ENCODE measurements around the gene SPATA32. TPM values are rescaled to one million over a fixed set of nuclear protein-coding genes. Genes with fewer than 3 reads are reported as not detected.

Gene SPATA32
- total RNA-seq, 1 experiment from 2014 or later, result 0.85 TPM

- TF ChIP-seq CTCF (IDR thresholded peaks at IDR 0.05; ENCODE audit: unreplicated experiment), result no peak
- intact Hi-C loops (cut with micrococcal nuclease; ENCODE audit: unreplicated experiment), result no loop called here
- Mint-ChIP-seq H3K27me3 (ENCODE audit: unreplicated experiment) (no peaks in the 10 kb centered on the region), H3K4me1 (ENCODE audit: low read depth, unreplicated experiment) (peaks cover 6% of the 10 kb centered on the region), H3K9me3 (ENCODE audit: low read depth, unreplicated experiment) (no peaks in the 10 kb centered on the region), H3K27ac (ENCODE audit: unreplicated experiment) (no peak overlapping the region), H3K36me3 (ENCODE audit: insufficient read depth, unreplicated experiment) (peaks cover 42% of the 10 kb centered on the region), H3K4me3 (ENCODE audit: low read depth, unreplicated experiment) (no peak overlapping the region)
- DNase-seq, result no peak
- no TSS peak for BruUV-seq (replicated peaks)
- CTCF ChIA-PET, result no interaction called here
These were observed 1.6 kb upstream of the SPATA32 start for GRCh38 chr17:45263477-45263860.

- Mint-ChIP-seq H3K27me3 (ENCODE audit: unreplicated experiment) (no peaks in the 10 kb centered on the region), H3K4me3 (ENCODE audit: low read depth, unreplicated experiment) (no peak overlapping the region), H3K36me3 (ENCODE audit: insufficient read depth, unreplicated experiment) (peaks cover 42% of the 10 kb centered on the region), H3K4me1 (ENCODE audit: low read depth, unreplicated experiment) (peaks cover 6% of the 10 kb centered on the region), H3K27ac (ENCODE audit: unreplicated experiment) (no peak overlapping the region), H3K9me3 (ENCODE audit: low read depth, unreplicated experiment) (no peaks in the 10 kb centered on the region)
- DNase-seq, result no peak
- intact Hi-C loops (cut with micrococcal nuclease; ENCODE audit: unreplicated experiment), result no loop called here
- TF ChIP-seq CTCF (IDR thresholded peaks at IDR 0.05; ENCODE audit: unreplicated experiment), result no peak
- no TSS peak for BruUV-seq (replicated peaks)
- CTCF ChIA-PET, result no interaction called here
These were observed 902 bp upstream of the SPATA32 start for GRCh38 chr17:45262516-45263476.

GRCh38 chr17:45260204-45260783 lies 1.6 kb downstream of the SPATA32 start:
- H3K4me3 Mint-ChIP-seq (ENCODE audit: low read depth, unreplicated experiment), result no peak overlapping the region
- DNase-seq, result no peak
- no peaks in the 10 kb centered on the region for H3K27me3 Mint-ChIP-seq (ENCODE audit: unreplicated experiment)
- no peak overlapping the region for H3K27ac Mint-ChIP-seq (ENCODE audit: unreplicated experiment)
- CTCF ChIA-PET, result interaction anchor here (0.6 kb wide), 1 partner anchor 481 kb away, joined by 3 read pairs; no protein-coding TSS in a partner anchor
- no peaks in the 10 kb centered on the region for H3K9me3 Mint-ChIP-seq (ENCODE audit: low read depth, unreplicated experiment)
- peaks cover 7% of the 10 kb centered on the region for H3K4me1 Mint-ChIP-seq (ENCODE audit: low read depth, unreplicated experiment)
- BruUV-seq (replicated peaks), result no TSS peak
- intact Hi-C loops (cut with micrococcal nuclease; ENCODE audit: unreplicated experiment), result no loop called here
- TF ChIP-seq CTCF (IDR thresholded peaks at IDR 0.05; ENCODE audit: unreplicated experiment), result no peak
- H3K36me3 Mint-ChIP-seq (ENCODE audit: insufficient read depth, unreplicated experiment), result peaks cover 35% of the 10 kb centered on the region

- no peak for DNase-seq
- Mint-ChIP-seq H3K4me3 (ENCODE audit: low read depth, unreplicated experiment) (no peak overlapping the region), H3K27ac (ENCODE audit: unreplicated experiment) (no peak overlapping the region), H3K4me1 (ENCODE audit: low read depth, unreplicated experiment) (peaks cover 7% of the 10 kb centered on the region), H3K9me3 (ENCODE audit: low read depth, unreplicated experiment) (no peaks in the 10 kb centered on the region), H3K27me3 (ENCODE audit: unreplicated experiment) (no peaks in the 10 kb centered on the region), H3K36me3 (ENCODE audit: insufficient read depth, unreplicated experiment) (peaks cover 29% of the 10 kb centered on the region)
- BruUV-seq (replicated peaks), result no TSS peak
- intact Hi-C loops (cut with micrococcal nuclease; ENCODE audit: unreplicated experiment), result no loop called here
- CTCF ChIA-PET, result no interaction called here
- no peak for TF ChIP-seq CTCF (IDR thresholded peaks at IDR 0.05; ENCODE audit: unreplicated experiment)
These were observed 2.9 kb downstream of the SPATA32 start for GRCh38 chr17:45258981-45259380.

Measured in Calu3 (cell line).